H9 (cell line): ENCODE results near the gene ACOX1. TPM values are rescaled to one million over a fixed set of nuclear protein-coding genes. Genes with fewer than 3 reads are reported as not detected.

Source experiments
- DNase-seq: peaks from one replicate; pipeline ENCODE4 v3.0.0-alpha.2; 2017
- H2AFZ ChIP-seq: one replicate; pipeline ENCODE4 v1.6.1; 2013; ENCODE audit warnings: mild to moderate bottlenecking, low read length, control low read depth, moderate library complexity
- H2AK5ac ChIP-seq: 2 replicates; pipeline ENCODE4 v1.6.1; 2013; ENCODE audit warnings: low read length, control low read depth, mixed read lengths; ENCODE audit not compliant: insufficient read length
- H2BK120ac ChIP-seq: one replicate; pipeline ENCODE4 v1.6.1; 2013; ENCODE audit warnings: low read depth, mild to moderate bottlenecking, low read length, control low read depth, inconsistent platforms; ENCODE audit not compliant: poor library complexity, severe bottlenecking
- H2BK12ac ChIP-seq: 2 replicates; pipeline ENCODE4 v1.6.1; 2013; ENCODE audit warnings: low read length, control low read depth, mixed read lengths, low read depth; ENCODE audit not compliant: insufficient read length
- H2BK15ac ChIP-seq: 2 replicates; pipeline ENCODE4 v1.6.1; 2013; ENCODE audit warnings: low read depth, low read length, control low read depth
- H2BK20ac ChIP-seq: one replicate; pipeline ENCODE4 v1.6.1; 2013; ENCODE audit warnings: low read depth, mild to moderate bottlenecking, low read length, control low read depth, inconsistent platforms; ENCODE audit not compliant: poor library complexity, severe bottlenecking
- H2BK5ac ChIP-seq: 2 replicates; pipeline ENCODE4 v1.6.1; 2013; ENCODE audit warnings: low read length, control low read depth, mixed read lengths; ENCODE audit not compliant: insufficient read length
- H3K14ac ChIP-seq: 2 replicates; pipeline ENCODE4 v1.6.1; 2013; ENCODE audit warnings: low read length, control low read depth; ENCODE audit not compliant: insufficient read depth
- H3K18ac ChIP-seq: 2 replicates; pipeline ENCODE4 v1.6.1; 2013; ENCODE audit warnings: low read depth, mild to moderate bottlenecking, mixed read lengths, low read length, control low read depth; ENCODE audit not compliant: insufficient read length
- H3K23ac ChIP-seq: 2 replicates; pipeline ENCODE4 v1.6.1; 2013; ENCODE audit warnings: low read length, control low read depth, mixed read lengths, low read depth; ENCODE audit not compliant: insufficient read length
- H3K23me2 ChIP-seq: 2 replicates; pipeline ENCODE4 v1.6.1; 2013; ENCODE audit warnings: low read depth, mild to moderate bottlenecking, mixed read lengths, low read length, control low read depth; ENCODE audit not compliant: insufficient read length, poor library complexity, severe bottlenecking
- H3K27ac ChIP-seq: 2 replicates; pipeline ENCODE4 v1.5.1; 2013; ENCODE audit warnings: low read length, control low read depth, mixed read lengths, low read depth; ENCODE audit not compliant: insufficient read length
- H3K27me3 ChIP-seq: 2 replicates; pipeline ENCODE4 v1.6.1; 2013; ENCODE audit warnings: low read length, control low read depth, inconsistent platforms; ENCODE audit not compliant: insufficient read depth
- H3K4ac ChIP-seq: 2 replicates; pipeline ENCODE4 v1.6.1; 2013; ENCODE audit warnings: low read depth, mild to moderate bottlenecking, control low read depth, inconsistent platforms, low read length, moderate library complexity
- H3K4me1 ChIP-seq: 2 replicates; pipeline ENCODE4 v1.6.1; 2013; ENCODE audit warnings: low read length, control low read depth, inconsistent platforms; ENCODE audit not compliant: insufficient read depth
- H3K4me2 ChIP-seq: 2 replicates; pipeline ENCODE4 v1.6.1; 2013; ENCODE audit warnings: low read length, control low read depth, mixed read lengths; ENCODE audit not compliant: insufficient read length, insufficient read depth
- H3K56ac ChIP-seq: 2 replicates; pipeline ENCODE4 v1.6.1; 2013; ENCODE audit warnings: low read depth, mild to moderate bottlenecking, mixed read lengths, low read length, control low read depth; ENCODE audit not compliant: insufficient read length
- H3K79me1 ChIP-seq: 2 replicates; pipeline ENCODE4 v1.6.1; 2013; ENCODE audit warnings: low read depth, mild to moderate bottlenecking, moderate library complexity, low read length, control low read depth, inconsistent platforms; ENCODE audit not compliant: insufficient read depth, poor library complexity, severe bottlenecking
- H3K79me2 ChIP-seq: 2 replicates; pipeline ENCODE4 v1.6.1; 2013; ENCODE audit warnings: low read length, control low read depth, inconsistent platforms; ENCODE audit not compliant: insufficient read depth
- H3K9ac ChIP-seq: 2 replicates; pipeline ENCODE4 v1.6.1; 2013; ENCODE audit warnings: low read length, control low read depth, mixed read lengths; ENCODE audit not compliant: insufficient read length; ENCODE audit errors: extremely low read depth
- H3K9me3 ChIP-seq: one replicate; pipeline ENCODE4 v1.6.1; 2013; ENCODE audit warnings: low read depth, low read length, inconsistent platforms; ENCODE audit not compliant: control insufficient read depth
- H3T11ph ChIP-seq: one replicate; pipeline ENCODE4 v1.6.1; 2013; ENCODE audit warnings: mild to moderate bottlenecking, low read length, control low read depth, inconsistent platforms
- H4K20me1 ChIP-seq: one replicate; pipeline ENCODE4 v1.6.1; 2013; ENCODE audit not compliant: control insufficient read depth, insufficient read length, insufficient read depth
- H4K5ac ChIP-seq: 2 replicates; pipeline ENCODE4 v1.6.1; 2013; ENCODE audit warnings: low read depth, mild to moderate bottlenecking, mixed read lengths, low read length, control low read depth; ENCODE audit not compliant: insufficient read length
- H4K8ac ChIP-seq: replicated peaks from 2 replicates; pipeline ENCODE4 v1.6.1; 2013; ENCODE audit warnings: low read length, control low read depth, mixed read lengths, low read depth; ENCODE audit not compliant: insufficient read length
- H4K91ac ChIP-seq: 2 replicates; pipeline ENCODE4 v1.6.1; 2013; ENCODE audit warnings: low read depth, mild to moderate bottlenecking, moderate library complexity, mixed read lengths, low read length, control low read depth; ENCODE audit not compliant: insufficient read length
- H3K27ac Mint-ChIP-seq, 3 experiments: 2 replicates in 2 of 3; 3 replicates in 1 of 3; pipeline ENCODE4 v1.8.0; 2020 to 2021; ENCODE audit warnings: mixed read lengths in 3 of 3, mild to moderate bottlenecking in 1 of 3, moderate library complexity in 1 of 3
- H3K27me3 Mint-ChIP-seq: 2 replicates; pipeline ENCODE4 v1.8.0; 2021; ENCODE audit warnings: low read depth, mild to moderate bottlenecking, moderate library complexity, mixed read lengths
- H3K36me3 Mint-ChIP-seq, 3 experiments: 2 replicates in 2 of 3; 3 replicates in 1 of 3; pipeline ENCODE4 v1.8.0; 2020 to 2021; ENCODE audit warnings: low read depth in 3 of 3, mixed read lengths in 3 of 3; ENCODE audit not compliant: insufficient read depth in 1 of 3
- H3K4me1 Mint-ChIP-seq, 2 experiments: 2 replicates each; pipeline ENCODE4 v1.8.0; 2020; ENCODE audit warnings: mixed read lengths in 2 of 2
- H3K4me3 Mint-ChIP-seq, 2 experiments: 2 replicates in 1 of 2; 3 replicates in 1 of 2; pipeline ENCODE4 v1.8.0; 2020 to 2021; ENCODE audit warnings: mild to moderate bottlenecking in 2 of 2, mixed read lengths in 2 of 2, moderate library complexity in 1 of 2
- H3K9me3 Mint-ChIP-seq, 2 experiments: 2 replicates in 1 of 2; 3 replicates in 1 of 2; pipeline ENCODE4 v1.8.0; 2020; ENCODE audit warnings: mild to moderate bottlenecking in 2 of 2, mixed read lengths in 2 of 2, moderate library complexity in 1 of 2
- WGBS: extraction: QIAGEN DNeasy Blood & Tissue Kit; methylation state at CpG from one replicate; pipeline ENCODE4 v1.1.7; 2013; ENCODE audit warnings: missing lambda C conversion rate, low lambda C conversion rate, mixed read lengths; ENCODE audit not compliant: insufficient read length; ENCODE audit errors: extremely low coverage; 5-methylcytosine and 5-hydroxymethylcytosine counted together
- total RNA-seq: library from RNA; stranded (reverse); gene quantifications from 2 replicates; pipeline ENCODE4 v1.2.1, GENCODE V29; 2021
- TF ChIP-seq, protein P1 (sequence below): fragments of 200-600 bp; sonication (generic); conservative IDR thresholded peaks from 3 replicates; pipeline ENCODE4 v1.8.0; 2021; ENCODE audit warnings: antibody characterized with exemption, mild to moderate bottlenecking

The ACOX1 gene
- total RNA-seq, 1 experiment from 2014 or later, result 27.4 TPM

DNA sequence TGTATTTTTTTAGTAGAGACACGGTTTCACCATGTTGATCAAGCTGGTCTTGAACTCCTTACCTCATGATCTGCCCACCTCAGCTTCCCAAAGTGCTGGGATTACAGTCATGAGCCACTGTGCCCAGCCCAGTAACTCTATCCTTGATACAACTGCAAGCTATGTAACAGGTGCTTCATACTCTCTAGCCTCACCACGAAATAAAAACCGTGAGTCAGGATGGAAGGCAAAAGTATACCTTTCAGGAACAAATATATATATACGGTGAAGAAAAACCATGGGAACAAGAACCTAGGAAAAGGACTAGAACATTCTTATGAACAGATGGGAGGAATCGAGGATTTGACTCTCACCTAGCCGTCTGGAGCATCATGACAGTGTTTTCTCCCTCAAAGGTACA, 28.5 kb downstream of the ACOX1 start:
- Histone ChIP-seq H3T11ph (no peak overlapping the region), H2BK20ac (no peak overlapping the region), H3K18ac (no peak overlapping the region), H2AFZ (no peak overlapping the region), H3K79me2 (no peaks in the 10 kb centered on the region), H3K4ac (no peak overlapping the region), H3K27ac (no peak overlapping the region), H3K9ac (no peak overlapping the region), H3K23me2 (no peaks in the 10 kb centered on the region), H3K14ac (no peak overlapping the region), H4K5ac (no peak overlapping the region), H2BK12ac (no peak overlapping the region), H2BK5ac (no peak overlapping the region), H2BK15ac (no peak overlapping the region), H3K9me3 (no peaks in the 10 kb centered on the region), H2BK120ac (no peak overlapping the region), H3K27me3 (no peaks in the 10 kb centered on the region), H4K8ac (no peak overlapping the region), H3K23ac (no peak overlapping the region), H4K91ac (no peak overlapping the region), H3K56ac (no peak overlapping the region), H3K4me2 (no peak overlapping the region), H4K20me1 (no peaks in the 10 kb centered on the region), H2AK5ac (no peak overlapping the region), H3K79me1 (peaks cover 2% of the 10 kb centered on the region), H3K4me1 (no peaks in the 10 kb centered on the region)
- TF ChIP-seq, protein P1, sequence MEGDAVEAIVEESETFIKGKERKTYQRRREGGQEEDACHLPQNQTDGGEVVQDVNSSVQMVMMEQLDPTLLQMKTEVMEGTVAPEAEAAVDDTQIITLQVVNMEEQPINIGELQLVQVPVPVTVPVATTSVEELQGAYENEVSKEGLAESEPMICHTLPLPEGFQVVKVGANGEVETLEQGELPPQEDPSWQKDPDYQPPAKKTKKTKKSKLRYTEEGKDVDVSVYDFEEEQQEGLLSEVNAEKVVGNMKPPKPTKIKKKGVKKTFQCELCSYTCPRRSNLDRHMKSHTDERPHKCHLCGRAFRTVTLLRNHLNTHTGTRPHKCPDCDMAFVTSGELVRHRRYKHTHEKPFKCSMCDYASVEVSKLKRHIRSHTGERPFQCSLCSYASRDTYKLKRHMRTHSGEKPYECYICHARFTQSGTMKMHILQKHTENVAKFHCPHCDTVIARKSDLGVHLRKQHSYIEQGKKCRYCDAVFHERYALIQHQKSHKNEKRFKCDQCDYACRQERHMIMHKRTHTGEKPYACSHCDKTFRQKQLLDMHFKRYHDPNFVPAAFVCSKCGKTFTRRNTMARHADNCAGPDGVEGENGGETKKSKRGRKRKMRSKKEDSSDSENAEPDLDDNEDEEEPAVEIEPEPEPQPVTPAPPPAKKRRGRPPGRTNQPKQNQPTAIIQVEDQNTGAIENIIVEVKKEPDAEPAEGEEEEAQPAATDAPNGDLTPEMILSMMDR, result no peak
- H3K9me3 Mint-ChIP-seq, result no peaks in the 10 kb centered on the region
- no peaks in the 10 kb centered on the region for H3K27me3 Mint-ChIP-seq
- DNase-seq, result no peak
- H3K36me3 Mint-ChIP-seq, result peaks cover 20 to 76% (median 54%) of the 10 kb centered on the region in 3 experiments; a peak in 6 of 7 replicates
- no peak overlapping the region for H3K27ac Mint-ChIP-seq
- peaks cover 0 to 5% of the 10 kb centered on the region in 2 experiments; a peak in 2 of 4 replicates for H3K4me1 Mint-ChIP-seq
- H3K4me3 Mint-ChIP-seq, result no peak overlapping the region
- no CpG with 5 or more reads among the region's 6 CpGs for WGBS
